HFF-Myc (cell line): ENCODE measurements around the gene SRR.
"Not testable (repeated sequence)": the region's sequence is repeated elsewhere in the genome, so short reads cannot be mapped to it uniquely, and the experiment has no call there.

Source experiments
- DNase-seq: peaks from one replicate; pipeline ENCODE4 v3.0.0-alpha.2; 2011; ENCODE audit warnings: low read depth; ENCODE audit errors: extremely low read depth
- H3K4me3 ChIP-seq: replicated peaks from 2 replicates; pipeline ENCODE4 v1.5.1; 2011; ENCODE audit warnings: low read depth, mild to moderate bottlenecking, control low read depth, low read length
- TF ChIP-seq, protein P1 (sequence below): IDR thresholded peaks from 2 replicates; pipeline ENCODE4 v1.5.1; 2012; ENCODE audit warnings: mild to moderate bottlenecking, low read depth, low read length, control low read depth; ENCODE audit errors: missing control alignments

SRR gene, protein sequence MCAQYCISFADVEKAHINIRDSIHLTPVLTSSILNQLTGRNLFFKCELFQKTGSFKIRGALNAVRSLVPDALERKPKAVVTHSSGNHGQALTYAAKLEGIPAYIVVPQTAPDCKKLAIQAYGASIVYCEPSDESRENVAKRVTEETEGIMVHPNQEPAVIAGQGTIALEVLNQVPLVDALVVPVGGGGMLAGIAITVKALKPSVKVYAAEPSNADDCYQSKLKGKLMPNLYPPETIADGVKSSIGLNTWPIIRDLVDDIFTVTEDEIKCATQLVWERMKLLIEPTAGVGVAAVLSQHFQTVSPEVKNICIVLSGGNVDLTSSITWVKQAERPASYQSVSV

DNA sequence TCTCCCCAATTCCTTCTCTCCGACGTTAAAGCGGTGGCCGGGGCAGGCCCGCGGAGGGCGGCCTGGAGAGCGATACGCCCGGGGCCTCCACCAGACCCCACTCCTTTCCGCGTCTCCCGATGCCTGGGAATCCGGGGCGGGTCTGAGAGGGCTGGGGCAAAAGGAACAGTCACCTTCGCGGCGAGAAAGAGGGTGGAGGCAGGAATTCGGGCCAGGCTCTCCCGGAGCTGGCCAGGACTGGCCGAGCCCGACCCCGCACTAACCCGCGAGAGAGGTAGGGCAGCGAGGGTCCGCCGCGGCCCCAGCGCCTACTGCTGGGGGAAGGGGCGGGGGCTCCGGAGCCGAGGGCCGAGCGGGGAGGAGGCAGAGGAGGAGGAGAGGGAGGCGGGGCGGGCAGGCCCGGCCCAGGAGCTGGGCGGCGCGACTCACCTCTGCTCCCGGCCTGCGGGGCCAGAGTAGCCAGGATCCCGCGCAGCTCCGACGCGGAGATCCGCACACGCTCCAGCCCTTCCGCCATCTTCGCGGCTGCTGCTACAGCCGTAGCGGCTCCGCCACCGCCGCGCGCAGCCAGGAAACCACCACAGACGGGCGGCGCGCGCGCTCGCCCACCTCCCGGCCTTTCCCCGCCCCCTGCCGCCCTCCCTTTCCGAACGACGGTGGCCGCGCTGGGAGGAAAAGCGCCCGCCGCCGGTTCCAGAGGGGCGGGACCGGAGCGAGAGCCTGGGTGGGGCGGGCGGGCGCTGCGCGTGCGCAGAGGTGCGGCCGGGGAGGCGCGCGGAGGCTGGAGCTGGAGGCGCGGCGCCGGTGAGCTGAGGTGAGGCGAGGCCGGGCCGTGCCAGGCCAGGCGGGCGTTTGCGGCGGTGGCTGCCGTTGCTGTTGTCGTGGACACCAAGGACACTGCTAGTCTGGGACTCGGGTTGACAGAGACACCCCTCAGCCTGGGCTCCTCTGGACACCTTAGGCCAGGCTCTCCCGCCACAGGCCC lies at the start of gene SRR, which contains the start of gene SMG6:
Gene SRR (plus strand): TSS at position 747 of the 985 bp plus-strand sequence. CDS start 11,611 bp downstream, outside the sequence.
Gene SMG6 (minus strand): TSS at position 582 of the 985 bp plus-strand sequence. CDS start 65 bp downstream, at position 517.
- DNase-seq, result peak; percentile 52
- TF ChIP-seq, protein P1, sequence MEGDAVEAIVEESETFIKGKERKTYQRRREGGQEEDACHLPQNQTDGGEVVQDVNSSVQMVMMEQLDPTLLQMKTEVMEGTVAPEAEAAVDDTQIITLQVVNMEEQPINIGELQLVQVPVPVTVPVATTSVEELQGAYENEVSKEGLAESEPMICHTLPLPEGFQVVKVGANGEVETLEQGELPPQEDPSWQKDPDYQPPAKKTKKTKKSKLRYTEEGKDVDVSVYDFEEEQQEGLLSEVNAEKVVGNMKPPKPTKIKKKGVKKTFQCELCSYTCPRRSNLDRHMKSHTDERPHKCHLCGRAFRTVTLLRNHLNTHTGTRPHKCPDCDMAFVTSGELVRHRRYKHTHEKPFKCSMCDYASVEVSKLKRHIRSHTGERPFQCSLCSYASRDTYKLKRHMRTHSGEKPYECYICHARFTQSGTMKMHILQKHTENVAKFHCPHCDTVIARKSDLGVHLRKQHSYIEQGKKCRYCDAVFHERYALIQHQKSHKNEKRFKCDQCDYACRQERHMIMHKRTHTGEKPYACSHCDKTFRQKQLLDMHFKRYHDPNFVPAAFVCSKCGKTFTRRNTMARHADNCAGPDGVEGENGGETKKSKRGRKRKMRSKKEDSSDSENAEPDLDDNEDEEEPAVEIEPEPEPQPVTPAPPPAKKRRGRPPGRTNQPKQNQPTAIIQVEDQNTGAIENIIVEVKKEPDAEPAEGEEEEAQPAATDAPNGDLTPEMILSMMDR, result no peak
- H3K4me3 ChIP-seq, result peak within 1 kb of the TSS; percentile 92

DNA sequence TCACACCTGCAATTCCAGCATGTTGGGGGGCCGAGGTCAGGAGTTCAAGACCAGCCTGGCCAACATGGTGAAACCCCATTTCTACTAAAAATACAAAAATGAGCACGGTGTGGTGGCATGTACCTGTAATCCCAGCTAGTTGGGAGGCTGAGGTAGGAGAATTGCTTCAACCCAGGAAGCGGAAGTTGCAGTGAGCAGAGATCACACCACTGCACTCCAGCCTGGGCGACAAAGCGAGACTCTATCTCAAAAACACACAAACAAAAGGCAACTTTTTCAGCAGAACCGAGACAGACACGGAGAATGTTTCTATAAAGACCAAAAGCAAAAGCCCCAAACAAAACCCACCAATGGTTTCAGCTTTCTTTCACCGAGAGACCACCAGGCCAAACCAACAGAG lies 44.9 kb upstream of the SRR start:
- DNase-seq, H3K4me3 ChIP-seq: not testable (repeated sequence)

DNA sequence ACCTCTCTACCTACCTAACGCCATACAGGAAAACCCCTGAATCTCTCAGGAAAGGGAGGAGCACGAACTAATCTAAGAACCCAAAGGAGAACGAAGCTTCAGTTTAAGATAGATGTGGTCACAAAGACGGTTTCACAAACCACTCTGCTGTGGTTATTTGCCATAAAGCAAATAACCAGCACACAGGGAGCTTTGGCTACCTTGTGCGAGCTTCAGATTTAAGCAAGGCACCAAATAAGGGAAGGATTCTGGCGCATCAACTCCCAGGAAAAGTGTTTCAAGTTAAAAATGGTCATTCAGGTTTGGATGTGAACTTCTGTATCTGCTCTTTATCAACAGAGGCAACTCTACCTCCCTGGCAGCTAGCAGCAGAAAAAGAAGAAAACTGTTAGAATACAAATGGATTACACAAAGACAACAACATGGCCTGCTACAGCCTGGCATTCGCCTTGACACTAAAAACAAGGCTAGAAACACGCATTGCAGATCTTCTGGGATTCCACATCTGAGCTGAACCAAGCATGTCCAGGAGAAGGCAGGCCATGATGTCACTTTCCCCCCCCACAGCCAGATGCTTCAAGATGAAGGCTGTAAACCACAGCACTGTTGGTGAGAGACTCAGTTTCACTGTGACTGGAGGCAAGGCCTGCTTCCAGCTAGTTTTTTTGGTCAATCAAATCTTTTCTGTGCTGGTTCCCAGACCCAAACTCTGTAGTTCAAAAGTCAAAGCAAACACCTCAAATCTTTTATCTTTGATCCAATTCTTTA lies 43.8 kb upstream of the SRR start:
- no peak for DNase-seq
- H3K4me3 ChIP-seq, result no peak overlapping the region
- TF ChIP-seq, protein P1, result no peak

DNA sequence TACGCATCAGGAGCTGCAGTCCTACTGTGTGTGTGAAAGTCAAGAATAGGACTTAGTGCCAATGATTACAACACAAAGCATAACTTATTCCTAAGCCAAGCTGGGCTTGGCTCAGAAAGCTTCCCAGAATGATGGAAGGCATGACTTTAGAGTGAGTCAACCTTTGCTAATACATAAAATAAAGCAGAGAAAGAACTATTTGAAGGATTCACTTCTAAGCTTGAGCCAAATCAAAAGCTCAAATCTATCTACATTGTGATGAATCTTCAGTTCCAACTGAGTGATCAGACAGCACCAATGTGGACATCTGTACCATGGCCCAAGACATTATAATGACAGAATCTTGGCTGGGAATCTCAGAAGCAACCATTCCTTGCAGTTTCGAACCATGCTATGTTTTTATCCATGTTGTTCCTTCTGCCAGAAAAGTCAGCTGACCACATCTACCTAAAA lies 41.6 kb upstream of the SRR start:
- DNase-seq, result no peak
- H3K4me3 ChIP-seq, result no peak overlapping the region
- TF ChIP-seq, protein P1, result no peak

DNA sequence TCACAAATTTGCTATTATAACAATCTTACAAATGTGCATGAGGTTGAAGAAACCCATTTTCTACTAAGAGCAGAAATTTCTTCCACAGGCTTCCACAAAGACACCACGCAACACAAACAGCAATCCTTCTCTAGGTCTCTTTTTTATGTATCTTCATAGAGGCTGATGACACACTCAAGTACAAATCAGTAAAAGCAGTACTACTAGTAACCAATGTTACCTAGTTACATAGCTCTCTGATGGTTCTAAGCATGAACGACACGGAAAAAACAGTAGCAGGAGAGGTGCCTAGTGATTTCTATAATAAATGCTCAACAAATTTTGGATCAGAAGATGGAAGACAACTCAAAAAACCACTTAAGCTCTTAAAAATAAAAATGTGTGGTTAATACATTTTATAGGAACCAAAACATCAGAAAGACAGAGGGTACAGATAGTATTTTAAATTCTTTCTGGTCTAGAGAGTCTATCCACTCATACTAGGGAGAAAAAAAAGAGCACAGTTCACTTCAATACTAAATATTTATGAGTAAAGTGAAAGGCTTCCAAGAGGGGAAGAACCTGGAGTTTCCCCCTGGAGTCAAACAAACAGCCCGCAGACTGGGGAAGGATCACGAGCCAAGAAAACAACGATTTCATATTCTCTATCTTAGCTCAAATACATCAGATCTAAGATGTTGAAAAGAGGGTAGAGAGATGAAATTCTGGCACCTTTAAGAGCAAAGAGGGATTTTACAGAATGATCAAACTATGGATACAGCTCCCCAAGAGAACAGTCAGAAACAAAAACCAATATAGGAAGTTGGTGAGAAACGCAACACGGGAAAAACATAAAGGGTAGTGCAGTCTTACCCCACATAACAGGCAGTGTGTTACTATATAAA lies 40.3 kb upstream of the SRR start:
- no peak for DNase-seq
- no peak overlapping the region for H3K4me3 ChIP-seq
- TF ChIP-seq, protein P1, result no peak

DNA sequence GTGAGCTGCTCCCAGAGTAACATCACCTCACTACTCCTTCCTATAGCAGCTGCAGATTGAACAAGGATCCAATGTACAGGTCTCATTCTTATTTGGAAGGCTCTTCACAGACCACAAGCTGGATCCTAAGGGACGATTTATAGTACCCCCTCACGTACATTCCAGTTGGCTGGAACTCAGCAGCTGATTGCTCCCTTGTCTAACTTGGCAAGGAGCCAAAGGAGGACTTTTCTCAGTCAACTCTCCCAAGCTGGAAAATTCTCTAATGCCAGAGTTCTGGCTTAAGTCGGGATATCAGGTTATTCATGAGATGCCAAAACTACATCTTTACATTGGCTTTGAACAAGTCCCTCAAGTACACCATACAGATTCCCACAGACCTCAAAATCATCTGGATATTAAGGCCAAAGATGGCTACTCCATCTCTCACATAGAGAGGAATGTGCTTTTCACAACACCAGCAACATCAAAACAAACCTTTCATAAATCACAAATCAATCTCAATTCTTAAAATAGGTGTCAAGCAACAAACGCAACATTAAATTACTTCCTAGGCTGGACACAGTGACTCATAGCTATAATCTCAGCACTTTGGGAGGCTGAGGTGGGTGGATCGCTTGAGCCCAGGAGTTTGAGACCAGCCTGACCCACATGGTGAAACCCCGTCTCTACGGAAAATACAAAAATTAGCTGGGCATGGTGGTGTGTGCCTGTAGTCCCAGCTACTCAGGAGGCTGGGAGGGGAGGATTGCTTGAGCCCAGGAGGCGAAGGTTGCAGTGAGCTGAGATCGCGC lies 39.5 kb upstream of the SRR start:
- no peak for DNase-seq
- TF ChIP-seq, protein P1, result no peak
- no peak overlapping the region for H3K4me3 ChIP-seq

DNA sequence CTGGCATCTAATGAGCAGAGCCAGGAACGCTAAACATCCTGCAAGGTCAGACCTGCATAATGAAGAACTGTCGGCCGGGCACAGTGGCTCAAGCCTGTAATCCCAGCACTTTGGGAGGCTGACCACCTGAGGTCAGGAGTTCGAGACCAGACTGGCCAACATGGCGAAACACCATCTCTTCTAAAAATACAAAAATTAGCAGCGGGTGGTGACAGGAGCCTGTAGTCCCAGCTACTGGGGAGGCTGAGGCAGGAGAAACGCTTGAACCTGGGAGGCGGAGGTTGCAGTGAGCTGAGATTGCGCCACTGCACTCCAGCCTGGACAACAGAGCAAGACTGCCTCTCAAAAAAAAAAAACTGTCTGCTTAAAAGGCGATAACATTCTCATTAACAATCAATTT lies 38.6 kb upstream of the SRR start:
- not testable (repeated sequence) for DNase-seq

More for the DNA sequence above, 38.6 kb upstream of the SRR start:
- not testable (repeated sequence) for H3K4me3 ChIP-seq
